Ramos (cell line): Measurements from ENCODE around the gene PI4K2B.
"Not testable (repeated sequence)": the region's sequence is repeated elsewhere in the genome, so short reads cannot be mapped to it uniquely, and the experiment has no call there.

Experiments used
- in situ Hi-C: fragments of 300-500 bp; cut with MboI; formaldehyde crosslinking; loops from one replicate; pipeline ENCODE4 v1.14.3; 2022; ENCODE audit warnings: low sequenced_read_pairs; ENCODE audit not compliant: unreplicated experiment

PI4K2B gene

DNA sequence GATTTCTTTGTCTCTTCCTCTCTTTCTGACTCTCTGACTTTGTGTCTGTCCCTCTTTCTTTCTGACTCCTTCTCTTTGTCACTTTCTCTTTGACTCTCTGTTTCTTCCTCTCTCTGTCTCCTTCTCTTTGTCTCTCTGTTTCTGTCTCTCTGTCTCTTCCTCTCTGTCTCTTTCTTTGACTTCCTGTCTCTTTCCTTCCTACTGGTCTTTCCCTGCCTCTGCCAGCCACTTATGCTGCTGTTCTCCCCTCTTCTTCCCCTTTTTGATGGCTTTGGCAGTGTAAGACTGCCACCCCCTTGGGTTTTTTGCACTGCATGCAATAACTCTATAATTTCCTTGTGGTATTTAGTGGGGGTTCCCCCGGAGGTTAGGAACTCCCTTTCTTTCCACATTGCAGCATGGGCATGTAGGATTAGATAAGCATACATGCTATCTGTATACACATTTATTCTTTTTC is 6.9 kb downstream of the PI4K2B start:
- in situ Hi-C loops = not testable (repeated sequence)

DNA sequence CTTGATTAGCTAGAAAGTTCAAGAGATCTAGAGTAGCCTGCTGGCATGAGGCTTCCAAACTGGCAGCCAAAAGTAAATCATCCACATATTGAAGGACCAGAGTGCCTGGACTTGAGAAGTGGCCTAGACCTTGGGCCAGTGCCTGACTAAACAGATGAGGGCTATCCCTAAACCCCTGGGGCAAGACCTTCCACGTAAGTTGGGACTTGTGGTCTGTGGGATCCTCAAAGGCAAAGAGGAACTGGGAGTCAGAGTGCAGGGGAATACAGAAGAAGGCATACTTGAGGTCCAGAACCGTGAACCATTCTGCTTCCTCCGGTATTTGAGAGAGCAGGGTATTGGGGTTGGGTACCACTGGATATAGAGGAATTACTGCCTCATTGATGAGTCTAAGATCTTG is 8.4 kb downstream of the PI4K2B start:
- in situ Hi-C loops = not testable (repeated sequence)

DNA sequence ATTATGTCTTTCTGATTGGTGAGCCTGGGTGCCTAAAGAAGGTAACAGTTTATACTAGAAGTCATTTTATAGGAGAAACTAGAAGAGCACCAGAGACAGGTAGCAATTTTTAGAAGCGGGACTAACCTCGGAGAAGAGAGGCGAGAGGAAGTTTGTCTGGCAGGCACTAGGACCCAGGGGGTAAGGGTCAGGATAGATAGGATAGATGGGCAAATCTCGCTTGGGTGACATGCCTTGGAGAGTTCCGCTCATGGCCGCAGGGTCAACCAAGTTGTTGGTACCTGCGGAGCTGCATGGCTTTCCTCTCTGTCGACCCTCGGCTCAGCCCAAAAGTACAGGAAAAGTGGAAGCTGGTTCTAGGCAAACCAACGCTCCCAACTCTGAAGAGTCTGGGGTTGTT is 11.3 kb downstream of the PI4K2B start:
- in situ Hi-C loops = no loop called here

DNA sequence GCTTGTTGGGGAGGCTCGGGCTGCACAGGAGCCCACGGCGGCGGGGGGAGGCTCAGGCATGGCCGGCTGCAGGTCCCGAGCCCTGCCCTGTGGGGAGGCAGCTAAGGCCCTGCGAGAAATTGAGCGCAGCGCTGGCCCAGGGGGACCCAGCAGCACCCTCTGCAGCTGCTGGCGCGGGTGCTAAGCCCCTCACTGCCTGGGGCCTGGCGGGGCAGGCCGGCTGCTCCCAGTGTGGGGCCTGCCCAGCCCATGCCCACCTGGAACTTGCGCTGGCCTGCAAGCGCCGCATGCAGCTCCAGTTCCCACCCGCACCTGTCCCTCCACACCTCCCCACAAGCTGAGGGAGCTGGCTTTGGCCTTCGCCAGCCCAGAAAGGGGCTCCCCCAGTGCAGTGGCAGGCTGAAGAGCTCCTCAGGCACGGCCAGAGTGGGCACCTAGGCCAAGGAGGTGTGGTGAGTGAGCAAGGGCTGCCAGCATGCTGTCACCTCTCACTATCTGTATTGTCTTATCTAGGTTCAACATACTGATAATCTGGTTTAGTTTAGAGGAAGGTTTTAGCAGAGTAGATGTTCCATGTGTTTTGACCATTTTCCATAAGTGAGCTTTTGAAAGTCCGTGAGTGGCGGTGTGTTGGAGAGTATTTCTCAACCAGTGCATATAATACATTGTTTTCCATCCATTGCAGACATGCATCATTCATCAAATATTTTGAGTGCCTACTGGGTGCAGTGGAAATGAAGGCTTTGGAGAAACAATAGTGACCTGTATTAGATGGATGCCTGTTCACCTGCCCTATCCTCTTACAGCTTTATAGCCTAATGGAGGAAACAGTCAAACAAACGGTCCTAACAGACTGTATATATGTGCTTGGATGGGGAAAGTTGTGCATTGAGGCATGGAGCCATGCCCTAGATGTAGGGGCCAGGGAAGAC is 13.1 kb downstream of the PI4K2B start:
- in situ Hi-C loops = no loop called here

DNA sequence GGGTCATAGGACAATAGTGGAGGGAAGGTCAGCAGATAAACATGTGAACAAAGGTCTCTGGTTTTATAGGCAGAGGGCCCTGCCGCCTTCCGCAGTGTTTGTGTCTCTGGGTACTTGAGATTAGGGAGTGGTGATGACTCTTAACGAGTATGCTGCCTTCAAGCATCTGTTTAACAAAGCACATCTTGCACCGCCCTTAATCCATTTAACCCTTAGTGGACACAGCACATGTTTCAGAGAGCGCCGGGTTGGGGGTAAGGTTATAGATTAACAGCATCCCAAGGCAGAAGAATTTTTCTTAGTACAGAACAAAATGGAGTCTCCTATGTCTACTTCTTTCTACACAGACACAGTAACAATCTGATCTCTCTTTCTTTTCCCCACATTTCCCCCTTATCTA is 15.0 kb downstream of the PI4K2B start:
- in situ Hi-C loops = not testable (repeated sequence)

DNA sequence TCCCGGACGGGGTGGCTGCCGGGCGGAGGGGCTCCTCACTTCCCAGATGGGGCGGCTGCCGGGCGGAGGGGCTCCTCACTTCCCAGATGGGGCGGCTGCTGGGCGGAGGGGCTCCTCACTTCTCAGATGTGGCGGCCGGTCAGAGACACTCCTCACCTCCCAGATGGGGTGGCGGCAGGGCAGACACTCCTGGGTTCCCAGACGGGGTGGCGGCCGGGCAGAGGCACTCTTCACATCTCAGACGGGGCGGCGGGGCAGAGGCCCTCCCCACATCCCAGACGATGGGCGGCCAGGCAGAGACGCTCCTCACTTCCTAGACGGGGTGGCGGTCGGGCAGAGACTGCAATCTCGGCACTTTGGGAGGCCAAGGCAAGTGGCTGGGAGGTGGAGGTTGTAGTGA is 15.7 kb downstream of the PI4K2B start:
- in situ Hi-C loops = not testable (repeated sequence)

DNA sequence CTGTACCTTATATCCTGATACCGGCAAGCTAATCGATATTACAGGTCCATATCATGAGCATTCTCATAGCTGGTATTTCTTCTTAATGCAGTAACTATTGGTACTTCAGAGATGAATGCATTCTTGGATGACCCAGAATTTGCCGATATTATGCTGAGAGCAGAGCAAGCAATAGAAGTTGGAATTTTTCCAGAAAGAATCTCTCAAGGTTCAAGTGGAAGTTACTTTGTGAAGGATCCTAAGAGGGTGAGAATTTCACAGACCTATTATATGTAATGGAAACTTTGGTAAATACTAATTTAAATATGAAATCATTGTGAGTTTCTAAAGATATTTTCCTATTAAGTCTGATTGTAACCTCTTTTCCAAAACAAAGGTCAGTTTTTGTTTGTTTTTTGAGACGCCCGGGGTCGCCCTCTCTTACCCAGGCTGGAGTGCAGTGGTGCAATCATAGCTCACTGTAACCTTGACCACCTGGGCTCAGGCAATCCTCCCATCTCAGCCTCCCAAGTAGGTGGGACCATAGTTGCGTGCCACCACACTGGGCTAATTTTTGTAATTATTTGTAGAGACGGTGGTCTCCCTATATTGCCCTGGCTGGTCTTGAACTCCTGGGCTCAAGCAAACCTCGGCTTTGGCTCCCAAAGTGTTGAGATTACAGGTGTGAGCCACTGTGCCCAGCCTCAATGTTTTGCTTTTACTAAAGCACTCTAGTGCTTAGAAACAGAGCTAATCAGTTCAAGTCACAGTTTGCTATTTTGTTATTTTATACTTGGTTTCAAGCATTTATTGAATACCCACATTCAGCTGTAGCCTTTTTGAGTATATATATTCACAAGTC is 18.6 kb downstream of the PI4K2B start:
- in situ Hi-C loops = no loop called here

DNA sequence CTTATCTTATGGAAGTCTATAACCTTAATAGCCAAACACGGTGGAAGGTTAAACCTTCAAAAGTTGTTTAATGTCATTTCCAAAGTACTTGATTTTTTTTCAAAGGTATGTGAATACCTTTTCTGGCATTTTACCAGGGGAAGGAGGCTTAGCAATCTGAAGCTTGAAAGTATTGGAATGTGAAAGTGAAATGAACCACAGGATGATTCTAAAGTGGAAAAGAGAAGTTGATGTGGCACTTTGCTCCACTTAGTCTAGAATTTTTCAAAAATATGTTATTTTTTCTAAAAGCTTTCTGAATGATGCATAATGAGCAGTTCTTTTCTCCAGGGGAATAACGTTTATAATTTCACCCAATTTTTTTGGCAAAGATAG is 19.2 kb downstream of the PI4K2B start:
- in situ Hi-C loops = no loop called here

DNA sequence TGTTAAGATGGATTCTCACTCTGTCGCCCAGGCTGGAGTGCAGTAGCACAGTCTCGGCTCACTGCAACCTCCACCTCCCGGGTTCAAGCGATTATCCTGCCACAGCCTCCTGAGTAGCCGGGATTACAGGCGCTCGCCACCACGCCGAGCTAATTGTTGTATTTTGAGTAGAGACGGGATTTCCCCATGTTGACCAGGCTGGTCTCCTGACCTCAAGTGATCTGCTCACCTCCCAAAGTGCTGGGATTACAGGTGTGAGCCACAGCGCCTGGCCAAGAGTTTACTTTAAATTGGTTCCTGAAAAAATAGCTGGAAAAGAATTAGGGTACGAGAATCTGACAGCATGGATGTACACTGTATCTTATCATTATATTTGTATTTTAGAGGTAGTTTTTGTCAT is 20.0 kb downstream of the PI4K2B start:
- in situ Hi-C loops = not testable (repeated sequence)

DNA sequence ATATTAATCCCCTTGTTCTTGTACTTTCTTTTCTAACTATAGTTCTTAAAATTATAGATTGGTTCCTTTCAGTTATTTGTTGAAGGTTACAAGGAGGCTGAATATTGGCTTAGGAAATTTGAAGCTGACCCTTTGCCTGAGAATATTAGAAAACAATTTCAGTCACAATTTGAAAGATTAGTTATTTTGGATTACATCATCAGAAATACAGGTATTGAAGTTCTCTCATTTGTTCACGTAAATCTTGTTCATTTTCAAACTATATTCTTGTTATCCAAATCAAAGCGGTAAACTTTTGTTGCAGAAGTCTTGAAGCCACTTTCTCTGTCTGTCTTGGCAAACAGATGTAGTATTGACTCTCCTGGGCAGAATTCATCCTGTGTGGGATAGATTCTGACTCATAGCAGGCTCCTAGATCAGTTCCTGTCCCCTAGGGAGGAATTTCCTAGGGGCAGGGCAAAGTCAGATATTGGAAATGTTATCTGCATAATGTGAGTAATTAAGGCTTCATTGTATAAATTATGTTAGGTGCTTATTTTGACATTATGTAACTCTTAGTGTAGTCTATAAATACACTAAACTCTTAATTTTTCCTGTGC is 25.2 kb downstream of the PI4K2B start:
- in situ Hi-C loops = no loop called here

DNA sequence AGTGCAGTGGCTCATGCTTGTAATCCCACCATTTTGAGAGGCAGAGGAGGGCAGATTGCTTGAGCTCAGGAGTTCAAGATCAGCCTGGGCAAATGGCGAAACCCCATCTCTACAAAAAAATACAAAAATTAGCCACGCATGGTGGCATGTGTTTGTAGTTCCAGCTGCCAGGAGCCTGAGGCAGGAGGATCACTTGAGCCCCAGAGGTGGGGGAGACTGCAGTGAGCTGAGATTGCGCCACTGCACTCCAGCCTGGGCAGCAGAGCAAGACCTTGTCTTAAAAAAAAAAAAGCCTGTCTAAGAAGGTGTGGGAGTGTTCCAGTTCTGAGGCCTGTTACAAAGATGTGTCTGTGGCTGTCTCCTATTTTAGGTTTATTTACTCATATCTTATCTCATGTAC is 38.0 kb downstream of the PI4K2B start:
- in situ Hi-C loops = no loop called here

DNA sequence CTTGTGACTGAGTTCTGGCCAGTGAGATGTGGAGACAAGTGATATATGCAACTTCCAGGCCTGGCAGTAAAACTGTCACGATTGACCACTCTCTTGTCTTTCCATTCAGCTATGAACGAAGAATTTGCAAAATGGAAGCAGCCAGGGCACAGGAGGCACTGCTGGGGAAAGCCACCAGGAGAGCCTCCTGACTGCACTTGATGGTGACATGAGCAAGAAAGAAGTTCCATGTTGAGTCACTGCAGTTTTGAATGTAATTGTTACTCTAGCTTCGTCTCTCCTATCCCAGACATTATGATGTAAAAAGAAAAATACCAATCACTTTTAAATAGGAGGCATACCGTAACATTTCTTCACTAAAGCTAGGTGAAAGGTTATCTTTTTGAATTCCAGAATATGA is 46.4 kb downstream of the PI4K2B start:
- in situ Hi-C loops = no loop called here

DNA sequence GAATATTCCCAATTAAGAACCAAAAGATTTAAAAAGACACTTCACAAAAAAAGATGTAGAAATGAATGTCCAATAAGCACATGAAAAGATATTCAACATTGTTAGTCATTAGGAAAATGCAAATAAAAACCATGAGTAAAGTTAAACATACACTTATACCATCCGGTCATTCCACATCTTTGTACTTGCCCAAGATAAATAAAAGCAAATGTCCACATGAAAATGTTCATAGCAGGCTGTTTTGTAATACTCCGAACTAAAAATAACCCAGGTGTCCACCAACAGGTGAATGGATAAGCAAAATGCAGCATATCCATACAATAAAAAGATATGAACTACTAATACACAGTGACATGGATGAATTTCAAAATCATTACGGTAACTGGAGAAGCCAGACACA is 50.1 kb downstream of the PI4K2B start:
- in situ Hi-C loops = no loop called here

DNA sequence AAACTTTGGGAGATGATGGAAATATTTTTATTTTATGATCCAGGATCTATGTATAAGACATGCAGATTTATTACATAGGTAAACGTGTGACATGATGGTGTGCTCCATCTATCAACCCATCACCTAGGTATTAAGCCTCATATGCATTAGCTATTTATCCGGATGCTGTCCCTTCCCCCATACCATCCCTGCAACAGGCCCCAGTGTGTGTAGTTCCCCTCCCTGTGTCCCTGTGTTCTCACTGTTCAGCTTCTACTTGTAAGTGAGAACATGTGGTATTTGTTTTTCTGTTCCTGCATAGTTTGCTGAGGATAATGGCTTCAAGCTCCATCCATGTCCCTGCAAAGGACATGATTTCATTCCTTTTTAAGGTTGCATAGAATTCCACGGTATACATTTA is 50.6 kb downstream of the PI4K2B start:
- in situ Hi-C loops = no loop called here

DNA sequence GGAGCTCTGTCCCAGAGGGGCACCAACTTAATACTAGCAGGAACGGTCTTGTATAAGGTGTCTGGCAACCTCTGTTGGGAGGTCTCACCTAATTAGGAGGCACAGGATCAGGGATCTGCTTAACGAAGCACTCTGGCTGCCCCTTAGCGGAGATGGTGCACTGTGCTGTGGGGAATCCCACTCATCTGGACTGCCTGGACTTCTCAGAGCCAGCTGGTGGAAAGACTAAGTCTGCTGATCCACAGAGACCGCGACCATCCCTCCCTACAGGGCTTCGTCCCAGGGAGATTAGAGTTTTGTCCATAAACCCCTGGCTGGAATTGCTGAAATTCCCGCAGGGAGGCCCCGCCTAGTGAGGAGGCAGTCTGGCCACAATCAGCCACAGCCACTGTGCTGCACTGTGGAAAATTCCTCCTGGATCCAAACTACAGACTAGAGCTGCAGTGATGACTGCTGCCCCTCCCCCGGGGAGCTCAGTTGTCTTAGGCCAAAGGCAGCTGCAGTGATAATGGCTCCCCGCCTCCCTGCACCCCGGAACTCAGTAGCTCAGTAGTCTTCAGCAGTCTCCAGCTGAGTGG is 56.7 kb downstream of the PI4K2B start:
- in situ Hi-C loops = no loop called here

DNA sequence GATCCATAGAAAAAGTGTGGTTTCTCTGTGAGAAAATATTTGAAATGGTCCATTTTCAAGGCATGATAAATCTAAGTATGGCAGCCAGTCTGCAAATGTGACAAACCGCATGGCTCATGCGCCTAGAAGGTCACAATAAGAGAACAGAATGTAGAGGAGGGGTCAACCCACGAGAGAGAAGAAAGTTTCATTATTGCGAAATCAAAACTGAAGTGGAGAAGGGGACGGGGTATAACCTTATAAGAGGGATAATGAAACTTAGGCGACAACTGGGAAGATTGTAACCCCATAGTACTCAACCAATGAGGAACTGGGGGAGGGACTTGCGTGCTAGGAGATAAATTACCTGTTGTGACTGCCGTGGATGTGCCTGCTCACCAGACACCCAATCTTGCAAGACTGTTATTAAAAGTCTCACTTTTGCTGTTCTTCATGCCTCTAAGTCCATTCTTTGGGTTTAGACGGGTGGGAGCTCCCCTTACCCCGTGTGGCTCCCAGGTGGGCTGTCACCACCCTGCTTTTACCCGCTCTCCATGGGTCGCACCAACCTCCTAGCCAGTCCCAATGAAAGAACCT is 57.4 kb downstream of the PI4K2B start:
- in situ Hi-C loops = no loop called here

DNA sequence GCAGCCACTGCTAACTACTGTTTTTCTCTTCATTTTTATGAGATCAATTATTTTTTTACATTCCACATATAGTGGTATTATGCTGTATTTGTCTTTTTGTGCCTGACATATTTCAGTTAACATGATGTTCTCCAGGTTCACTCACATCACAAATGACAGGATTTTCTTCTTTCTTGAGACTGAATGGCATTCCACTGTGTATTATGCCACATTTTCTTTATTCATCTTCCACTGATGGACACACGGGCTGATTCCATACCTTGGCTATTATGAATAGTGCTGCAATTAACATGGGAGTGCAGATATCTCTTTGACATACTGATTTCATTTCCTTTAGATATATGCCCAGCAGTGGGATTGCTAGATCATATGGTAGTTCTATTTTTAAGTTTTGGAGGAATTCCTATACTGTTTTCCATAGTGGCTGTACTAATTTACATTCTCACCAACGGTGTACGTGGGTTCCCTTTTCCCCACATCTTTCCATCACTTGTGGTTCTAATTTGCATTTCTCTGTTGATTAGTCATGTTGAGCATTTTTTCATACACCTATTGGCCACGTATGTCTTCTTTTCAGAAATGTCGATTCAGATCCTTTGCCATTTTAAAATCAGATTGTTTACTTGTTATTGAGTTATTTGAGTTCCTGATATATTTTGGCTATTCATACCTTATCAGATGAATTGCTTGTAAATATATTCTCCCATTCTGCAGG is 63.9 kb downstream of the PI4K2B start:
- in situ Hi-C loops = no loop called here

DNA sequence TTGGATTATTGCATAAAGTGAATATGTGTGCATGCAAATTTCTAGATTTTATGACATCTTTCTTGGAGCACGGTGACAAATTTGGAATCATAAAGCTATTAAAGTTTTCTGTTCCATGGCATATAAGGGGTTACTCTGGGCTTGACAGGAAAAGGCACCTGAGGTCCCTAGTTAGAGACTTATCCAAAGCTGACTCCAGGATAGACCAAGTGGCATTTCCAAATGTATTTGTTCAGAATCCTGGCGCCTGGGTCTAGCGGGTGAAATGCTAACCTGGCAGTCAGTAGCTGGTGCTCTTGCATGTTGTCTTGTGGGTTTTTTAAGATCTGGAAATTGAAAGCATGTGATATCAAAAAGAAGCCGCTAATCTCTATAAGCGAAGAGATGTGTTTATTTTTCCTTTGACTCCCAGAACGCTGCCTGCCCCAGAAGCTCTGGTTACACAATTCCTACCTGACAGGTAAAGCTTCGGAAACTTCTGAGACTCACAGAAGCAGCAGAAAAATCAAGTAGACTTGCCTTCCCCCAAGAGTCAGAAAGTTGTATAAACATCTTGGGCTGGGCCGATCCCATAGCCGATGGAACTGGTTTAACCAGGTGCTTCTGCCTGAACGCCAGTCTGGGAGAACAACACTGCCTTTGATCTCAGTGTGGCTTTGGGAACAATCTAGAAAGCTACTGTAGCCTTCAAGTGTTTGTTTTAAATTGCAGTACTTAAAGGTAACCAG is 65.8 kb downstream of the PI4K2B start:
- in situ Hi-C loops = no loop called here

DNA sequence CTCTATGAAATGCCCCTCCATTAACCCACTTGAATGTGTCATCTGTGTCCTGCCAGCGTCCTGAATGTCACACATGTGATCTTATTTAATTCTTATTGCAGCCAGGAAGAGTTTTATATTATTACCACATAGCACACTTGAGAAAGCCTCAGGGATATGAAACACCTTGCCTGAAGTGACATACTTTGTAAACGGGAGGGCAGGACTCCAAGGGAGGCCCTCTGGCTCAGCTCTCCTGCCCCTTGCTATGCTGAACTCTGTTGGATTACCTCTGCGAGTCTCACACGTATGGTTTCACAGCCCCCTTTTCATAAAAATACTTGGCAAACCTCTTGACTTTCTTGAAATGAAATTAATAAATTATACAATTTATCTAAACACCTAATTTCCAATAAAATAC is 67.6 kb downstream of the PI4K2B start:
- in situ Hi-C loops = no loop called here
